HT-29 (cell line): ENCODE results near the gene ENO3. TPM values are rescaled to one million over a fixed set of nuclear protein-coding genes. Genes with fewer than 3 reads are reported as not detected.
A peak's percentile ranks its signal among the peaks of the same experiment; 100 is the strongest.

Experiments
- DNase-seq: peaks from one replicate; pipeline ENCODE4 v3.0.0-alpha.2; 2015; ENCODE audit warnings: low spot score
- total RNA-seq: library from RNA; depleted of rRNA; stranded (reverse); fragments of >200 nt; shearing (Covaris generic); gene quantifications from 2 replicates; pipeline ENCODE4 v1.2.3, GENCODE V29; 2014

The ENO3 gene
- total RNA-seq, 1 experiment from 2014 or later = 2.8 TPM

DNA sequence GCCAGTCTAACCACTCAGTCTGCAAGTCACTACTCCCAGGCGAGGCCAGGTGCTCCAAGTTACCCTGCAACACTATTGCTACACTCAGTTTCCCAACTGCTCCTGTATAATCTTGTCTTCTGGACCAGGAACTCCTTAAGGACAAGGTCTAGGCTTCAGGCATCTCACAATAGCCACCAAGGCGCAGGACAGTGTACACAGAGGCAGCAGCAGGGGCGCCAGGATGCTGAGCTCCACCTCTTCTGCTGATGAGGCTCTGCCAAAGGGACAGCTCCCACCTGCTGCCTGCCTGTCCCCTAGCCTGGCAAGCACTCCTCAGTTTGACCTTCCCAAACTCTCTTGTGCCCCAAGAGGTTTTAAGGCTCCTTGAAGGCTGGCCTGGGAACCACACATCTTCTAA lies 14.5 kb upstream of the ENO3 start:
- no peak for DNase-seq

DNA sequence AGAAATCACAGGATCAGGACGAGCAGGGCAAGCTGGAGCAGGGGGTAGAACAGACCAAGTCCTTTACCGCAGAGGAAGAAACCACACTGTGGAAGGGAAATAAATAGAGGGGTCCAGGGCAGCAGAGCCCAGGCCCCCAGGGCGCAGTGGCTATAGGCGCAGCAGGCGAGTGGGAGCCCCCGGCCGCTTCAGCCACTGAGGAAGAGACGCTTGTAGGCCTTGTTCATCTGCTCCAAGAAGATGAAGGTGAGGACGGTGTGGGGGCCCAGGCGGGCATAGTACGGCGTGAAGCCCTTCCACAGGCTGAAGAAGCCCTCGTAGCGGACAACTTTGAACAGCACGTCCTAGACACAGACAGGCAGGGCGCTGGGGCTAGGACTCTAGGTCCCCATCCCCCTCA lies 13.4 kb upstream of the ENO3 start:
- no peak for DNase-seq

DNA sequence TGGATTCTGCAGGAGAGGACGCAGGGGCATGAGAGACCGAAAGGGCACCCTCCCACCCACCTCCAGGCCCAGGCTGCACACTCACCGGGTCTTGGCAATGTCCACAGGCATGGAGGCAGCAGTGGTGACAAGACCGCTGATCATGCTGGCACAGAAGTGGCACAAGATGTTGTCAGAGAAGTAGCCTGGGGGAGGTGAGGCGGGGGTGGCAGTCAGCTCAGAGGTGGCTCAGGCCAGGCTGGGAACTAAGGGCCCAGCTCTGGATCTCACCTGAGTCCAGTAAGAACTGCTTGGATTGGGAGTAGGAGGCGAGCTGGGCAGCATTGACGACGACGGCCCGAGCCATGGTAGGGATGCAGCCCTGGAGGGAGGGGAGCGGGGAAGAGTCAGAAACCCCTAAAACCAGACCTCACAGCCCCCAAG lies 12.8 kb upstream of the ENO3 start:
- DNase-seq = no peak

DNA sequence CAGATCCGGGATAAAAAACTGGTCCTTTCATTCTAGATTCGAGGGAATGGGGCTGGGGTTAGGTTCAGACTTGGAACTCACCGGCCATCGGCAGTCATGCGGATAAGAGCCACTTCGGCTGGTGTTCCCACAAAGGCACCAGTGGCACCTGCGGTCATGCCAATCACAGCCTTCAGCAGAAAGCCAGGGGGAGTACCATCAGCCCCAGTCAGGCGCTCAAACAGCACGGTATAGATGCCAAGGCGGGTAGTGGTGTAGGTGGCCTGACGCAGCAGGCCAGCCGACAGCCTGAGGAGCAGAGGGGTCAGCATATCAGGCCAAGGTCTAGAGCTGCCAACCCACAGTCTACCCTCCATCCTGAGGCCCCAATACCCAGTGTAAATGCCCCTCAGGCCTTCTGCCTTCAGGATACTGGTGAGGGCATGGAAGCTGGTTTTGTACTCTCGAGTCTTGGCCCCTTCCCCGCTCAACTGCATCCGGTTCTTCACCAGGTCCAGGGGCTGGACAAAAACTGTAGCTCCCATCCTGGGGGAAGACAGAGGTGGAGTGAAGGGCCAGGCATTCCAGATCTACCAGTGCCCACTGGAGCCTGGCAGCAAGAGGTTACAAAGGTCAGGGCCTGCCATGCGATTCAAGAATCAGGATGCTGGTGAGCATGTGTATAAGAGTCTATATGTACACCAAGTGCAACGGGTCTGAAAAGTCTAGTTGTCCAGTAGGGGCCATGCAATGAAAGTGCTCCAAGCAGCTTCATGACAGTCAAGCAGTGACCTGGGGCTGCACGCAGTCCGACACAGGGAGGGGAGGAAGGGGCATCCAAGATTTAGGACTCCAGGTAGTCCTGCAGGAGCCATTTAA lies 12.0 kb upstream of the ENO3 start:
- no peak for DNase-seq

DNA sequence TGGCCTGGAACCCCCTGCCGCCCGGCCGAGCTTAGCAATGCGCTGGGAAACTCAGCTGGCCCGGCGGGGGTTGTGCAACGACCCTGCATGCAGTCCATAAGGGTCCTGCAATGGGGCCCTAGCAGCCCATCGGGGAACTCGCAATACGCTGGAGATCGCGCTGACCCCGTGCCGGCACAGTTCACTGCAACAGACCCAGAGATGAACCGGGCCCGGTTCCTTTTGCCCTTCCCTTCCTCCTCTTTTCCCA lies 11.4 kb upstream of the ENO3 start:
- no peak for DNase-seq

DNA sequence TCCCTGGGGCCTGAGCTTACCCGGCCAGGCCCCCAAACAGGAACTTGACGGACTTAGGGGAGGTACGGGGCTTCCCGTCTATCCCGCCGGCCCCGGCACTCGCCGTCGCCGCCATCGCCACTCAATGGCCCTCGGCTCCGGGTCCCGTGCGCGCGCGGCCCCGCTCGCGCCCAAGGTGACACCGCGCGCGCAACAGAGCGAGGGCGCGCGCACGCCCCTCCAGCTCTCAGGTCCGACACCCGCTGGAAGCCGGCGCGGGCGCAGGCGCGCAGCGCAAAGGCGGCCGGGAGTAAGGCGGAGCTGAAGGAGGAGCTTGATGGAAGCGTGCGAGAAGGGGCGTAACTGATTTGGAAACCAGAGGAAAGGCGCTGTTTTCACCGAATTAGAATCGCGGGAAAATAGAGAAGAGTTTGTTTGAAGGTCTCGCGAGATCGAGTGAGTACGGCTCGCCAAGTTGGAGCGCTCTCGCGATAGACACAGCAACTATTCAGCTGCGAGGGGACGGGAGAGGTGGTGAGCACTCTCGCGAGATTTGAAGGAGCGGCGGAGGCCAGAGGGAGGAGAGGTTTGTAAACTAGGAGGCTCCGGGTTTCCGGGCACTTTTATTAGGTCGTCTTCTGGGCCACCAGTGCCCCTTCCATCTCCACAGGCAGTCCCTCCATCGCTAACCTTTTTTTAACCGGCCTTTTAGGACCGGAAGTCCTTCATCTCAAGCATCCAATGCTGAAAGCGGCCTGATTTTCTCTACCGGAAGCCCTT lies 10.9 kb upstream of the ENO3 start, which contains the start of the genes RNF167 and SLC25A11:
Gene RNF167, plus strand, starts transcription at position 473 of the 759 bp plus-strand sequence. CDS start 642 bp downstream, outside the sequence.
Gene SLC25A11, minus strand, starts transcription at position 251 of the 759 bp plus-strand sequence. Its CDS starts 136 bp downstream, at position 115.
- peak; percentile 94 for DNase-seq

DNA sequence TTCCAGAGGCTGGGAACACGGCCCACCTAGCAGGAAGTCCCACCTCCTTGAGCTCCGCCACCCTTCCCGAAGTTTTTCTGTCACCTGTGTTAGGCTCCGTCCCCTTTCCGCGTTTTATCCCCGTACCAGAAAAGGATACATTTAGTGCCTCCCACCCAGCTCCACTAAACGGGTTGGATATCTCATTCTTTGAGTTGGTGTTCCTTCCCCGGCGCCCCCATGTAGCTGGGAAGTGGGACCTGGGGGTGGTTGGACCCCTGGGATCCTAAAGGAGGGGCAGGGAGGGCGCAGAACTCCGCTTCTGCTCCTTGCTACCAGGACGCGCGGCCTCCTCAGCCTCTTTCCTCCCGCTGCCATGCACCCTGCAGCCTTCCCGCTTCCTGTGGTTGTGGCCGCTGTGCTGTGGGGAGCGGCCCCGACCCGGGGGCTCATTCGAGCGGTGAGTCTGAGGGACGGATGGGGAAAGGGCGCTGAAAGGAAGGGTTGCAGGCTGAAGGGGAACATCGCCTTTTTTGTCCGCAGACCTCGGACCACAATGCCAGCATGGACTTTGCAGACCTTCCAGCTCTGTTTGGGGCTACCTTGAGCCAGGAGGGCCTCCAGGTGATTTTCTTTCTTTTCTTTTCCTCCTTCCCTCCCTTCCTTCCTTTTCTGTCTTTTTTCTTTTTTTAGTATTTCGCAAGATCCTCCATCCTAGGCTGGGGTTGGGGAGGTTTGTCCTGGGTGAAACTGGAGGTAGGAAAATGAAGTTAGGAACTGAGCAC lies 10.2 kb upstream of the ENO3 start:
- DNase-seq = no peak

DNA sequence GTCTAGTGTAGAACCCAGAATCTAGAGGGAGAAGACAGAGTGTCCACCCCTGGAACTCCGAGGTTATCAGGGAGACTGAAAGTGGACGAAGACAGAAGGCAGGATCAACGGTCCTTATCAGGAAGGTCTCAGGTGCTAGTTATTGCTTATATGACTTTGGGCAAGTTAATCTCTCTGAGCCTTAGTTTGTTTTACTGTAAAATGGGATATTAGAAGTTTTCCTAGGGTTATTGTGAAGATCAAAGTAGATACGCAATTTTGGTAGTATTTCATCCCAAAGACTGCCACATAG lies 9.7 kb upstream of the ENO3 start:
- no peak for DNase-seq

DNA sequence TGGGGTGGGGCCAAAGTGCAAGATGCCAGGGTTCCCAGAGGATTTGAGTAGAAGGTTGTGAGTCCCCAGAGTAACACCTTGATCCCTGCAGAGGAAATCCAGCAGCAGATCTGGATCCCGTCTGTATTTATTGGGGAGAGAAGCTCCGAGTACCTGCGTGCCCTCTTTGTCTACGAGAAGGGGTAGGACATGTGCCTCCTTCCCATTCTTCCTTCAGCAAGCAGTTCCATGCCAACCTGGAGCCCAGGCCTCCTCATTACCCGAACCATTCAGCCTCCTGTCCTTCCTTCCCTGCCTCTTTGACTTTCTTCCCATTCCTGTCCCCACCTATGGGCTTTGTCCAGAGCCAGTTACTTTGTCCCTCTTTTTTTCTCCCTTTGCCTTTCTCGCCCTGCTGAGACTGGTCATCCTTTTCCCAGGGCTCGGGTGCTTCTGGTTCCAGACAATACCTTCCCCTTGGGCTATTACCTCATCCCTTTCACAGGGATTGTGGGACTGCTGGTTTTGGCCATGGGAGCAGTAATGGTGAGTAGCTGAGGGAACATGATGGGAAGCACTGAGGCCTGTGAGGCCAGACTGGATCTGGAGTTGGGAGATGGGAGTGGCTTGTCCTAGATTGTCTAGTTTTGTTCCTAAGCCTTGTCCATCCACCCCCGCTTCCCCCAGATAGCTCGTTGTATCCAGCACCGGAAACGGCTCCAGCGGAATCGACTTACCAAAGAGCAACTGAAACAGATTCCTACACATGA lies 8.0 kb upstream of the ENO3 start:
- no peak for DNase-seq

DNA sequence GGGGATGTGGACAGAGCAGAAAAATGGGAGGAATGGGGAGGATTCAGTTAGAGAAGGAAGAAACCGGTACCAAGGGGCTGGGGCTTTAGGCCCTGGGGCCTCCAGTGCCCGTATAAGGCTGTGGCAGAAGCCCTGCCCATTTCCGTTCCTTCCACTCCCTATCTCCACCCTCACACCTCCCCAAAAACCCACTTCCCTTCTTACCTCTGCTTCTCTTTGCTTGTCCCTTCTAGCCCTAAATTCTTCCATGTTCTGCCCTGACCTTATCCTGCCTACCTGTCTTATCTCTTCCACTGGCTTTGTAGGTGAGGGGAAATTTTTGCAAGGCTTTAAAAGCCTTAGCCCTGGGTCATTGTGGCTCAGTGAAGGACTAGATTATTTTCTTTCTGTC lies 6.8 kb upstream of the ENO3 start:
- no peak for DNase-seq

DNA sequence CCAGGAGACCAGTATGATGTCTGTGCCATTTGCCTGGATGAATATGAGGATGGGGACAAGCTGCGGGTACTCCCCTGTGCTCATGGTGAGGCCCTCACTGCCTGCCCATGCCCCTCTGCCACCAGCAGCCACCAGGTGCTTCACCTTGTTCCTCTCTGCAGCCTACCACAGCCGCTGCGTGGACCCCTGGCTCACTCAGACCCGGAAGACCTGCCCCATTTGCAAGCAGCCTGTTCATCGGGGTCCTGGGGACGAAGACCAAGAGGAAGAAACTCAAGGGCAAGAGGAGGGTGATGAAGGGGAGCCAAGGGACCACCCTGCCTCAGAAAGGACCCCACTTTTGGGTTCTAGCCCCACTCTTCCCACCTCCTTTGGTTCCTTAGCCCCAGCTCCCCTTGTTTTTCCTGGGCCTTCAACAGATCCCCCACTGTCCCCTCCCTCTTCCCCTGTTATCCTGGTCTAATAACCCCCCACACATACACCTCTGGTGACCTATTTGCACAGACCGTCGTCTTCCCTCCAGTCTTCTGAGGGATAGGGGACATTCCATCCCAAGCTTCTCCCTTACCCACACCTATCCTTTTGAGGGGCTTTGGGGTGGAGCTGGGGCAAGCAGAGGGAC lies 6.3 kb upstream of the ENO3 start:
- DNase-seq = no peak

DNA sequence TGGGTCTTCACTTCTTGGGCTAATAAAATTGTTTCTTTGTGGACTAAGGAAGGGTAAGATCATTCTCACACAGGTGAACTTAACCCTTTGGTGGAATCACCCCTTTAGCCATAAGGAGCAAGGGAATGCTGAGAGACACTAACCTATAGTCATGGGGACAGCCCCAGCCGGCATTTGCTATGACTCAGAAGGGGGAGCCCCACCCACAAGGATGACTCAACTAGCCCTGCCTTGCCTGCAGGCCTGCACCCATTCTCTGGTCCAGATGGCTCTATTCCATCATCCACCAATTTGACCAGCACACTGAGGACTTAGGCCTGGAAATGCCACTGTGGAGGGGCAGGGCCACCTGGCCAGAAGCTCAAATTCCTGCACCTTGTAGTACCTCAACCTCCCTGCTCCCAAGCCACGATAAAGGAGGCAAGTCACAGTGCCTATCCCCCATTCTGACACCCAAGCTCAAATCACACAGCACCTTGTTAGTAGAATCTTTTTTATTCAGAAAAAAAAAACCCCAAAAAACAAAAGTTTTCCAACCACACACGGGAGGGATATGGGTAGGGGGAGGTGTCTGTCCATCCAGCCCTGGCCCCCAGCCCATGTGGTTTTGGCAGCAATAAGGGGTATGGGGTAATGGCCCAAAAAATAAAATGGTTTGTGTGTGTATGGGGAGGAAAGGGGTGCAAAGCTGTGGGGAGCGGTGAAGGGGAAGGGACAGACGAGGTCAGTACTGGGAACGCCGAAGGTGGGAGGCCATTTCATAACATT lies 5.6 kb upstream of the ENO3 start:
- peak; percentile 67 for DNase-seq

DNA sequence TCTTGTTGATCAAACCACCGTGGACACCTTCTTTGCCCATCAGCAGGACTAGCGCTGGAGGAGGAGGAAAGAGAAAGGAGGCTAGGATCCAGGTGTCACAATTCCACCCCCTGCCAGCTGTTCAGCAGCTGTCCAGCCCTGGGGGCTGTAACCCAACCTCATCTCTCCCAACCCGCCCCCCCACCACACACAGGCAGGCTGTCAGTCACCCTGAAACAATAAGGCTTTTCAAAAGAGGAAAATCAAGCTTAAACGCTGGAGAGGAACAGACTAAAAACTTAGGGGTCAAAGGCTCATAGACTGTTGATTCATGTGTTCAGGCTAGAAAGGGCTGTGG lies 5.0 kb upstream of the ENO3 start:
- DNase-seq = no peak

DNA sequence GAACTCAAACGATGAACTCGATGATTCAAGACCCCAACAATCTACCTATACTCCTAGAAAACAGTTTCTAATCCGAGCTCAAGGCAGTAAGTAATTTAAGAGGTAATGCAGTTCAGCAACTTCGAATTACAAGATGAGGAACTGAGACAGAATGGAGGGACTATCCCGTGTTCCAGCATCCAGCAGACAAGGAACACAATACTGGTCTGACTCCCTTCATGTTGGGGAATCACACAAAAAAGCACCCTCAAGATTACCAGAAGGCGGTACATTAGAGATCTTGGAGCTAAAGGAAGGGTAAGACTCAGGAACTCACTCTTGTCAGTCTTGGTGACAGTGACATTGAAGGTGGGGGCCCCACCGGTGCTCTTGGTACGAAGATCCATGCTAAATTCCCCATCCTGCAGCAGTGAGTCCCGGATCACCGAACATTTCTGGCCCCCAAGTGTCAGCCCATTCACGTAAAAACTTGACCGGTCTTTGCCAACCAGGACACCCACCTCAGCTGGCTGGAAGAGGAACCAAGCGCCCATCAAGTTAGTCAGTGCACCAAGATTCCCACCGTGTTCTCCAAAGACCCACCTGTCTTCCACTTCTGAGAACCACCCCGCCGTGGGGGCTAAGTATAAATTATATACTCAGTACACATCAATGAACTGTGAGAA lies 4.5 kb upstream of the ENO3 start:
- DNase-seq = no peak

DNA sequence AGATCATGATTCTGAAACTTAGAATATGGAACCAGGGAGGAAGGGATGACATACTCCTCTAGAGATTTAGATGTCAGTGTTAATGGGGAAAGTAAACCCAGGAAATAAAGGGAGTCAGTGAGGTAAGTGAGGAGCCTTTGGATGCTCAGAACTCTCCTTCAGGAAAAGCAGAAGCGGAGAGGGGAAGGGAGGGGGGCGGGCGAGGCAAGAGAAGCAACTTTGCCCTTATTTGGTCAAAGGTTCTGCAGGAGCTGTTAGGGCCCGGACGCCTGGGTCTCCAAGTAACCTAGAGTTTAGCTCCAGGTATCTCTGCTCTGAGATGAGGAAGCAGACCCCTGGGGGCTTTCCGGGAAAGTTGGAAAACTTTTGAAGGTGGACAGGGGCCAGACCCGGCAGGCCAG lies 3.9 kb upstream of the ENO3 start:
- DNase-seq = no peak

DNA sequence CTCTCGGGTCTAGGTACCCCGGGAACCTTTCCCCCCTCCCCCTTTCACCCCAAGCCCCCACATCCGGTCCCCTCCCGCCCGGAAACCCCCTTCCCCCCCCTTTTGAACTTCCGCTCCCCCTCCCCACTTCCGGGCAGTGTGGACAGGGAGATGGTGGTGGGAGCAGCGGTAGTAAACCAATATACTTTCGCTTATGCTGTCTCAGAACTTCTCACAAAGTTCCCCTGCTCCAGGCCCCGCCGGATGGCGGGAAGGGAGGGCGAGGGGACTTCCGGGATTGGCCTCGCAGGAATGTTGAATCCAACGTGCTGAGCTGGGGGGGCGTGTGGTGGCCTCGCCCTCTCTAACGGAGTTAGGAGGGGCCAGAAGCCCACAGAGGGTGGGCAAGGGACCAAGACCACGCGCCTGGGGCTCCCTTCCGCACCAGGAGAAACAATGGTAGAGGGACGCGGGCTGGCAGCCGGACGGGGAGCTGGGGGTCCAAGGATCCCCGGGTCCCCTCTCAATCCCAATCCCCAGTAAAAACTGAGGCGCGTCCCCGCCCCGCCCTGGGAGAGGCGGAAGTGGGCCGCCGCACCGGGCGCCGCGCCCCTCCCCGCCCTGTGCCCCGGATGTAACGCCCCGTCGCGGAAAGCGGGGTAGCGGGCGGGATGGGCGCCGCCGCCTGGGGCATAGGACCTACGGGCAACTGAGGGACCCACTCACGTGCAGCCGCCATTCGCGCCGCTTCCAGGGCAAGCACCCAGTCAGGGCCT lies 3.3 kb upstream of the ENO3 start:
- peak; percentile 44 for DNase-seq

DNA sequence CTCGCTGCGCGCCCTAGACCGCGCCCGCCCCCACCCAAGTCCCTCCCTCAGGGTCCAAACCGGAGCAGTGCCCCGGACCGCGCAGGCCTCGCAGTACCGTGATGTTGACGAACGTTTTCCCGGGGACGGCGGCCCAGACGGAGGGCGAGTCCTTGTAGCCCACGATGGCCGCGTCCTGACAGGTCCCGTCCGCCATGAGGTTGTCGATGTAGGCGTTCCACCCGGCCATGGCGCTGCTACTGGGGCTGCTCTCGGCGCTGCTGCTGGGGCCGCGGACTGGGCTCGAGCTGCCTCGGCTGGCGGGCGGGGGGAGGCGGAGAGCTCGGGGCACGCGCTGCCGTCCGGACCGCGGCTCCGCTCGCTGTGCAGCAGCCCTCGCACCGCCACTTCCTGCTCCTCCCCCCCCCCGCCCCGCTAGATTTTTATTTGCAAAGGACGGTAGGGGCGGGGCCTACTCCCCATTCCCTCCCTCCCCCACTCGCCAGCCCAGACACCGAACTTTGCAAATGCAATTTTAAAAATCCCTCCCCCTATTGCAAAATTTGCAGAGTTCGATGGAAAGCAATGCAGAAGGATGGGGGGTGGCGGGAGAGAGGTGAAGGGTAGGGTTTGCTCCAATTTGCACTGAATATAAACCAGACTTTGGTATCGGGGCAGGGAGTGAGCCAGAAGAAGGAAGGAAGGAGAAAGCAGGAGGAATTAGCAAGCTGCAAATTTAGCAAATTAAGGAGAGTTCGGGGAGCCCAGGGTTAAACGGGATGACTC lies 2.6 kb upstream of the ENO3 start, which contains the start of gene PFN1:
Gene PFN1, minus strand, starts transcription at position 365 of the 765 bp plus-strand sequence. Its CDS starts 136 bp downstream, at position 229.
- peak; percentile 78 for DNase-seq

DNA sequence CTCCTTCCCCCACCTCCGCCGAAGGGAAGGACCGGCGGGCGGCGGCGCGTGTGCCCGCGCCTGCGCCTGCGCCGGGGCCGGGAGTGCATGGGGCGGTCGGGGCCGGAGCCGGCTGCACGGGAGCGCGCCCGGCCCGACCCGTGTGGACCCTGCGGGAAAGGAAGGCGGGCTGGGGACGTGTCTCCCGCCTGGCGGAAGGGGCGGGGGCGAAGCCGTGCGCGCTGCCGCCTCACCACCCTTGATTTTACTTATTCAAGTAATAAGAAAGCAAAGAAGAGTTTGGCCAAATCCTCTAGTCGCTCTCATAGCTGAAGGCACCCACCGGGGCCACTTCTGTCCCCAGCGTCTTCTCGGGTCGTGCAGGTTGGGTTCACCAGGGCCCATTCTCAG lies 2.0 kb upstream of the ENO3 start:
- DNase-seq = peak; percentile 72
